Thoracic aorta (tissue), 2 donors: Measurements from ENCODE around the gene EIF1AX. TPM values are rescaled to one million over a fixed set of nuclear protein-coding genes. Genes with fewer than 3 reads are reported as not detected.
"Not testable (repeated sequence)": the region's sequence is repeated elsewhere in the genome, so short reads cannot be mapped to it uniquely, and the experiment has no call there.

Experiments
- ATAC-seq: fragments of 150-250 bp; one replicate; pipeline ENCODE4 v1.8.0; 2017; ENCODE audit warnings: low read depth; ENCODE audit not compliant: insufficient number of reproducible peaks, low FRiP score
- DNase-seq: peaks from one replicate; pipeline ENCODE4 v3.0.0-alpha.2; 2020; ENCODE audit warnings: low spot score
- H3K27ac ChIP-seq, 2 donors: fragments of 200-600 bp; sonication (generic); 1 replicate in 1 of 2; 2 replicates in 1 of 2; pipeline ENCODE4 v1.5.1; 2016; ENCODE audit warnings: mild to moderate bottlenecking in 2 of 2, moderate library complexity in 2 of 2
- H3K27me3 ChIP-seq: fragments of 200-600 bp; sonication (generic); replicated peaks from 2 replicates; pipeline ENCODE4 v1.6.0; 2016; ENCODE audit warnings: mild to moderate bottlenecking; ENCODE audit not compliant: insufficient read depth
- H3K36me3 ChIP-seq: fragments of 200-600 bp; sonication (generic); one replicate; pipeline ENCODE4 v1.5.1; 2016
- H3K4me1 ChIP-seq, 2 donors: fragments of 200-600 bp; sonication (generic); 1 replicate in 1 of 2; 2 replicates in 1 of 2; pipeline versions ENCODE4 v1.5.1 to v1.6.0; 2016; ENCODE audit warnings: low read depth in 2 of 2, mild to moderate bottlenecking in 1 of 2; ENCODE audit not compliant: control insufficient read depth in 1 of 2
- H3K4me3 ChIP-seq: fragments of 200-600 bp; sonication (generic); 2 replicates; pipeline ENCODE4 v1.5.1; 2016; ENCODE audit warnings: mild to moderate bottlenecking
- H3K9me3 ChIP-seq: fragments of 200-600 bp; sonication (generic); 2 replicates; pipeline ENCODE4 v1.5.1; 2016
- total RNA-seq, 2 donors: library from RNA; depleted of rRNA; stranded (reverse); fragments of >200 nt; gene quantifications; one replicate each; pipeline versions ENCODE4 v1.1.0 to v1.2.3, GENCODE V29; 2016
- TF ChIP-seq, protein P1 (sequence below): fragments of 200-600 bp; sonication (generic); IDR thresholded peaks from one replicate; pipeline ENCODE4 v1.5.1; 2019; ENCODE audit warnings: antibody characterized with exemption

EIF1AX gene
- total RNA-seq, 2 donors from 2014 or later: 18.8 to 45.4 TPM

DNA sequence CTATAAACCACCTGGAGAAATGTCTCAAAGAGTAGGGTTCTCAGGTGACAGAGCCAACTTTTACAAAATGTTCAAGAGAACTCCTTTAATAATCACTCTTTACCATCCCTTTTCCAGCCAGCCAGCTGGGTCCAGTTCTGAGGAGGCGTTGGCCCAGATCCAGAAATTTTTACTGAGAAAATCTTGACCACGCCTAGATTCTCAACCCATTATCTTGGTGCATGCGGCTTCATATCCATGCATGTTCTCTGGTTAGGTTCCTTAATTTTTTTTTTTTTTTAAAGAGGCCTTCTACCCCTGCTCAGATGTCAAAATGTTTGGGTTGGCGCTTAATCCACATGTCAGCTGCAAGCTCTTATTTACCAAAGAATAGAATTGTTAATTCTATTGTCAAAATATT is 13.0 kb downstream of the EIF1AX start:
- Histone ChIP-seq H3K36me3 (no peaks in the 10 kb centered on the region), H3K27me3 (no peaks in the 10 kb centered on the region), H3K27ac (no peak overlapping the region), H3K9me3 (no peaks in the 10 kb centered on the region), H3K4me1 (no peaks in the 10 kb centered on the region), H3K4me3 (no peak overlapping the region)
- DNase-seq: no peak
- no peak for ATAC-seq
- TF ChIP-seq, protein P1, sequence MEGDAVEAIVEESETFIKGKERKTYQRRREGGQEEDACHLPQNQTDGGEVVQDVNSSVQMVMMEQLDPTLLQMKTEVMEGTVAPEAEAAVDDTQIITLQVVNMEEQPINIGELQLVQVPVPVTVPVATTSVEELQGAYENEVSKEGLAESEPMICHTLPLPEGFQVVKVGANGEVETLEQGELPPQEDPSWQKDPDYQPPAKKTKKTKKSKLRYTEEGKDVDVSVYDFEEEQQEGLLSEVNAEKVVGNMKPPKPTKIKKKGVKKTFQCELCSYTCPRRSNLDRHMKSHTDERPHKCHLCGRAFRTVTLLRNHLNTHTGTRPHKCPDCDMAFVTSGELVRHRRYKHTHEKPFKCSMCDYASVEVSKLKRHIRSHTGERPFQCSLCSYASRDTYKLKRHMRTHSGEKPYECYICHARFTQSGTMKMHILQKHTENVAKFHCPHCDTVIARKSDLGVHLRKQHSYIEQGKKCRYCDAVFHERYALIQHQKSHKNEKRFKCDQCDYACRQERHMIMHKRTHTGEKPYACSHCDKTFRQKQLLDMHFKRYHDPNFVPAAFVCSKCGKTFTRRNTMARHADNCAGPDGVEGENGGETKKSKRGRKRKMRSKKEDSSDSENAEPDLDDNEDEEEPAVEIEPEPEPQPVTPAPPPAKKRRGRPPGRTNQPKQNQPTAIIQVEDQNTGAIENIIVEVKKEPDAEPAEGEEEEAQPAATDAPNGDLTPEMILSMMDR: no peak

DNA sequence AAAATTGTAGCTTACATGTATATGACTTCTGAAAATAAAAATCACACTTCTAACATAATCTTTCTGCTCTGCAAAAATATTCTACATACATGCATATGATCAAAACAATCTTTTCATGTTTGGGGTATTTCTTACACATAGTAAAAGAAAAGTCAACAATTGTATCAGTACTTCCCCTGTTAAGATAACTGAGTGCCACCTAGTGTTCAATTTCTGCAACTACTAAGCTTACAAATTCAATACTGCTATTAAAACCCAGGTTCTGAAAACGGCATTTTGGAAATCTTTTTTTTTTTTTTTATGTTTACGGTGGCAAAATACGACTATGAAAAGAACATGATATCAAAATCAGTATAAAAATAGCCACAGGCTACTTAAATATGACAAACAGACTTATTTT is 14.2 kb downstream of the EIF1AX start:
- not testable (repeated sequence) for H3K4me1 ChIP-seq, H3K36me3 ChIP-seq, H3K9me3 ChIP-seq, H3K27me3 ChIP-seq, DNase-seq, H3K27ac ChIP-seq, H3K4me3 ChIP-seq
- peak; percentile 73 for ATAC-seq

DNA sequence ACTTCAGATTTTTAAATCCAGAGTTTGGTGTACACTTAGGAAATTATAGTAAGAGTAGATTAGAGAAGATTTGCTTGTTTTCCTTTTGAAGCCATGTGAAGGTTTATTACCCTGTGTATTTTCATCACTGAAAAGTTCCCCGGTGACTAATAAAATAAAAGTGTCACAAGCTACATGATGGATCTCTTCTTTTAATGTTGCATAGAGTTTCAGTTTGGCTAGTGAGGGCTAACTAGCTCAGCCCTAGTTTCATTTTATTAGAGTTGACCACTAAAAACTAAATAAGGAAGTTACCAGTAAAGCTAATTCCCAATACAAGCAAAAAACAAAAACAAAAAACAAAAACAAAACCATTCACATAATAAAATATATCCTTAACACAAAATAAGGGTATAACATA is 14.8 kb downstream of the EIF1AX start:
- not testable (repeated sequence) for DNase-seq, H3K27me3 ChIP-seq, H3K36me3 ChIP-seq, H3K4me3 ChIP-seq, H3K27ac ChIP-seq, H3K9me3 ChIP-seq, ATAC-seq, H3K4me1 ChIP-seq

DNA sequence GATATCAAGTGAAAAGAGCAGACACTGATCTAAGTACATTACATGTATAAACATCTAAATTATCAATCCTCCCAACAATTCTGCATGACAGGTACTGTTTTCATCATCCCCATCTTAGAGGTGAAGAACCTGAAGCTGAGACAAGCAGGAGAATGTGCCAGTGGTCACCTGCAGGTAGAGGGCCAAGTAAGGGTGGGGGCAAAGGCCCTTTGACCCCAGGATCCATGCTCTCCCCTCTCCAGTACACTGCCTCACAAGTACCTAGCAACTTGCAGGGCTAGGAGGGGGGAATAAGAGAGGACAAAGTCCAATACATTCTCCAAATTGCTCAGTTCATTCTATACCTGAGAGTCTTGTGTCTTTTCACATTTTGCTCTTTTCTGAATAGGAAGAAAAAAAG is 16.7 kb downstream of the EIF1AX start:
- DNase-seq (no peak), ATAC-seq (no peak)
- H3K27ac ChIP-seq: no peak overlapping the region
- TF ChIP-seq, protein P1: no peak
- no peaks in the 10 kb centered on the region for H3K9me3 ChIP-seq
- no peaks in the 10 kb centered on the region for H3K36me3 ChIP-seq
- no peaks in the 10 kb centered on the region for H3K4me1 ChIP-seq
- no peaks in the 10 kb centered on the region for H3K27me3 ChIP-seq
- H3K4me3 ChIP-seq: no peak overlapping the region

DNA sequence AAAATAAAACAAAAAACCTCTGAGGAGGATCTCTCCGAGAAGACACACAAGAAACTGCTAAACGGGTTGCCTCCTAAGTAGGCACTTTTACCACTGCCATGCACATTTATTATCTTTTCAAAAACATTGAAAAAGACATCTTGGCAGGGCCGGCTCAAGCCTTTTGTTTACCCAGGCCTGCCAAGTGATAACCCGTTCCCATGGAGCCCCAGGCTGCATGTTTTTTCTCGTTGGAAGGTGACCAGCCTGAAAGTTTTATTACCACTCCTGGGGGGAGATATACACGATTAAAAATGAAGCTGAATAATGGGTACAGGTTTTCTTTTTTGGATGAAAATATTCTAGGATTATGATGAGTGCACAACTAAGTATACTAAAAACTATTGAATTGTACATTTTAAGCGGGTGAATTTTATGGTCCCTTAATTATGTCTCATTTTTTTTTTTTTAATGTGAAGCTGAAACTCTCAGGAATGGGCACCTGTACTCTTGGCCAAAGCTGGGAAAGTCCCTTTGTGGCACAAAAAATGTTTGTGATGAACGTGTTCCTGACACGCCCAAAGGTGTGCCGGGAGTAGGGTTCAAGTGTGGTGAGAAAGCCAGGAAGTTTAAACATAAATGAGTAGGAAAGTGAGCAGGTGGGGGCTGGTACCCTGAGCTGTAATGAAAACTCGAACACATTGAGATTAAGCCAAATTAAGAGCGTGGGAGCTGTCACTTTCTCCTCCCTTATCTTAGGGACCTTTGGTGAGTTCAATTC is 23.4 kb downstream of the EIF1AX start:
- no peaks in the 10 kb centered on the region for H3K4me1 ChIP-seq
- TF ChIP-seq, protein P1: no peak
- H3K27me3 ChIP-seq: no peaks in the 10 kb centered on the region
- no peak overlapping the region for H3K4me3 ChIP-seq
- ATAC-seq (no peak), DNase-seq (no peak)
- no peaks in the 10 kb centered on the region for H3K9me3 ChIP-seq
- no peak overlapping the region for H3K27ac ChIP-seq
- no peaks in the 10 kb centered on the region for H3K36me3 ChIP-seq

DNA sequence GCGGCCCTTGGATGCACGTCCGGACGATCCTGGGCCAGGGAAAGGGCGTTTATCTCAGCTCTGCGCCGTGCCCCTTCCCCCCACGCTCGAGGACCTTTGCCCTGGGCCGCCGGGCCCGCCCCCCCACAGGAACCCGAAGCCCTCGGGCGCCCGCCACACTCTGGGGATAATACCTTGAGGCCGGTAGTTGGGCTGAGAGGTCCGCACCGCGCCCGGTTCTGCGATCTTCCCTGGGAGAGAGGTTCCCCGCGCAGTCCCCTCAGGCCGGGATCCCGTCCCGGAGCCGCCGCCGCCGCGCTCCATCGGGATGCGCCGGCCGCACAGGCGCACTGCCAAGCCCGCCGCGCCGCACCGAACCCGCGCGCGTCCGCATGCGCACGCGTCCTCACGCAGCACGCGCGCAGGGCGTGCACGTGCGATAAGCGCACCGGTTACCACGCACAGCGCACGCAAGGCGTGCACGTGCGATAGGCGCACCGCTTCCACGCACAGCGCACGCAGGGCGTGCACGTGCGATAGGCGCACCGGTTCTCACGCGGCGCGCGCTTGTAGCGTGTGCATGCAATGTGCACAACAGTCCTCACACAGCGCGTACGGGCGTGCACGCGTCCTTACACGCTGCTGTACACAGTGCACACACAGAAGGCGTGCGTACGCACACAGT is 24.9 kb downstream of the EIF1AX start, which contains the start of gene MAP7D2:
Gene MAP7D2 (minus strand): TSS at position 331 of the 664 bp plus-strand sequence. CDS start 28 bp downstream, at position 303.
- ATAC-seq (no peak), DNase-seq (no peak)
- H3K9me3 ChIP-seq: no peaks in the 10 kb centered on the region
- H3K27ac ChIP-seq: no peak within 1 kb of the TSS
- no peaks in the 10 kb centered on the region for H3K4me1 ChIP-seq
- no peaks in the 10 kb centered on the region for H3K27me3 ChIP-seq
- H3K36me3 ChIP-seq: no peaks in the 10 kb centered on the region
- TF ChIP-seq, protein P1: no peak
- H3K4me3 ChIP-seq: peak within 1 kb of the TSS; percentile 42
